HepG2 (cell line): Measurements from ENCODE around the gene EXOC7. TPM values are rescaled to one million over a fixed set of nuclear protein-coding genes. Genes with fewer than 3 reads are reported as not detected.
A peak's percentile ranks its signal among the peaks of the same experiment; 100 is the strongest.

Experiments used
- AGO1 ChIP-seq: fragments of 200-400 bp; formaldehyde crosslinking; IDR thresholded peaks from 2 replicates; pipeline ENCODE4 v1.6.1; 2017; ENCODE audit warnings: mild to moderate bottlenecking, low read depth, low read length, moderate library complexity; ENCODE audit not compliant: poor library complexity, severe bottlenecking
- ARNTL ChIP-seq: sonication (generic); formaldehyde crosslinking; IDR thresholded peaks from 2 replicates; pipeline ENCODE4 v1.4.0; 2020; ENCODE audit warnings: mild to moderate bottlenecking, missing genetic modification reagents
- CBX5 ChIP-seq: sonication (generic); formaldehyde crosslinking; IDR thresholded peaks from 2 replicates; pipeline ENCODE4 v1.4.0; 2020; ENCODE audit warnings: missing genetic modification reagents, borderline replicate concordance
- ELF4 ChIP-seq: sonication (generic); formaldehyde crosslinking; IDR thresholded peaks from 2 replicates; pipeline ENCODE4 v1.5.0; 2020; ENCODE audit warnings: missing genetic modification reagents, mild to moderate bottlenecking, moderate library complexity, borderline replicate concordance
- FLYWCH1 ChIP-seq: sonication (generic); formaldehyde crosslinking; IDR thresholded peaks from 2 replicates; pipeline ENCODE4 v1.8.1; 2023; ENCODE audit warnings: mild to moderate bottlenecking, missing genetic modification reagents
- MEIS1 ChIP-seq: sonication (generic); formaldehyde crosslinking; IDR thresholded peaks from 2 replicates; pipeline ENCODE4 v1.9.0; 2021; ENCODE audit warnings: mild to moderate bottlenecking, missing genetic modification reagents, moderate library complexity, borderline replicate concordance
- ONECUT2 ChIP-seq: sonication (generic); formaldehyde crosslinking; IDR thresholded peaks from 2 replicates; pipeline ENCODE4 v1.4.0; 2020; ENCODE audit warnings: missing genetic modification reagents
- PLRG1 ChIP-seq: fragments of 450-650 bp; conservative IDR thresholded peaks from 2 replicates; pipeline ENCODE4 v1.6.1; 2016
- PRDM10 ChIP-seq: sonication (generic); formaldehyde crosslinking; IDR thresholded peaks from 2 replicates; pipeline ENCODE4 v1.4.0; 2020; ENCODE audit warnings: low read depth, missing genetic modification reagents
- U2AF1 ChIP-seq: fragments of 200-400 bp; formaldehyde crosslinking; optimal IDR thresholded peaks from 2 replicates; pipeline ENCODE3; 2017; ENCODE audit warnings: mild to moderate bottlenecking, low read depth, low read length
- ZFYVE20 ChIP-seq: sonication (generic); formaldehyde crosslinking; IDR thresholded peaks from 2 replicates; pipeline ENCODE4 v1.8.0; 2023; ENCODE audit warnings: low read depth, mild to moderate bottlenecking, moderate library complexity, missing genetic modification reagents, borderline replicate concordance
- ZKSCAN8 ChIP-seq: IDR thresholded peaks from 2 replicates; pipeline ENCODE4 v1.6.1; 2016; ENCODE audit warnings: borderline replicate concordance, missing genetic modification reagents, missing compliant biosample characterization
- ZNF12 ChIP-seq: sonication (generic); formaldehyde crosslinking; IDR thresholded peaks from 2 replicates; pipeline ENCODE4 v1.5.0; 2020; ENCODE audit warnings: missing genetic modification reagents
- ZNF331 ChIP-seq: sonication (generic); formaldehyde crosslinking; IDR thresholded peaks from 2 replicates; pipeline ENCODE4 v1.4.0; 2020; ENCODE audit warnings: missing genetic modification reagents
- ZNF841 ChIP-seq: sonication (generic); formaldehyde crosslinking; IDR thresholded peaks from 2 replicates; pipeline ENCODE4 v1.8.1; 2023; ENCODE audit warnings: missing genetic modification reagents, borderline replicate concordance
- polyA plus RNA-seq, 8 experiments: library from polyadenylated mRNA; depleted of rRNA in 3 of 8; stranded (reverse) in 7 of 8; unstranded in 1 of 8; fragments of >200 nt; fragmentation: Illumina TruSeq in 4 of 8; extraction: Trizol in 4 of 8; gene quantifications; 2 replicates each; pipeline versions ENCODE4 v1.2.1 to v1.2.3, GENCODE V29; 2011 to 2016; ENCODE audit warnings: low read depth in 4 of 8, missing spikeins in 1 of 8, mixed read lengths in 1 of 8; ENCODE audit not compliant: insufficient read depth in 1 of 8
- total RNA-seq, 5 experiments: library from RNA; depleted of rRNA; stranded (reverse); fragments of >200 nt; fragmentation: Illumina TruSeq; extraction: Trizol; gene quantifications; 2 replicates each; pipeline ENCODE4 v1.2.3, GENCODE V29; 2016; ENCODE audit warnings: low read depth in 1 of 5
- TF ChIP-seq, protein P1 (sequence below): sonication (generic); formaldehyde crosslinking; IDR thresholded peaks from 2 replicates; pipeline ENCODE4 v1.4.0; 2020; ENCODE audit warnings: mild to moderate bottlenecking, missing genetic modification reagents, borderline replicate concordance
- TF ChIP-seq, protein P2 (sequence below): sonication (generic); formaldehyde crosslinking; IDR thresholded peaks from 2 replicates; pipeline ENCODE4 v1.8.1; 2023; ENCODE audit warnings: mild to moderate bottlenecking, moderate library complexity, missing genetic modification reagents

Gene EXOC7
- total and polyA plus RNA-seq, 2 of the 13 experiments (the other 11 are each of a cell fraction or from before 2014, with no cell fraction given) = 86.9 to 116 TPM

DNA sequence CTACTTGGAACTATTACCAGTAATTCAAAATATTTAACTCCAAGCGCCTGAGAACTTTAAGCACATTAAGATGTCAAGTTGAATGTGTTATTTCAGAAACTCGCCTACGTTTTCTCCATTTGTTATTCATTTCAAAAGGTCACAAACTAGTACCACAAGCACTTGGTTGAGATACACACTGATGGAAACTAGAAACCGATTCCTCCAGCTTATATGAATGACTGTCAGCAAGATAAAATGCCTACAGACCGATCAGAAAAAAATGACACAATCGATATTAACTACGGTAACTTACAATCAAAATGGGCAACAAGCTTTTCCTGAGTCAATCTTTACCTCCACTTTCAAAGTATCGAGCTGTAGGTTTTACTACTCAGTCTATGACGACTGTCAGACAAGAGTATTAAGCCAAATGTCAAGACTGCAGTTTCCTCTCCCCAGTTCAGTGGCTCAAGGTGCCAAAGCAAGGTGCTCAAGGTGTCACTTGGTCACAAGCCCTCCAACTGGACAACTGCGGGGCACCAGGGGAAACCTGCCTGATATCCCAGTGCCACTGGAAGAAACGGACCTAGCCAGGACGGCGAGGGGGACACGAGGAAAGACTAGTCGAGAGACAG lies 31.9 kb downstream of the EXOC7 start (continued):
- TF ChIP-seq, protein P1, sequence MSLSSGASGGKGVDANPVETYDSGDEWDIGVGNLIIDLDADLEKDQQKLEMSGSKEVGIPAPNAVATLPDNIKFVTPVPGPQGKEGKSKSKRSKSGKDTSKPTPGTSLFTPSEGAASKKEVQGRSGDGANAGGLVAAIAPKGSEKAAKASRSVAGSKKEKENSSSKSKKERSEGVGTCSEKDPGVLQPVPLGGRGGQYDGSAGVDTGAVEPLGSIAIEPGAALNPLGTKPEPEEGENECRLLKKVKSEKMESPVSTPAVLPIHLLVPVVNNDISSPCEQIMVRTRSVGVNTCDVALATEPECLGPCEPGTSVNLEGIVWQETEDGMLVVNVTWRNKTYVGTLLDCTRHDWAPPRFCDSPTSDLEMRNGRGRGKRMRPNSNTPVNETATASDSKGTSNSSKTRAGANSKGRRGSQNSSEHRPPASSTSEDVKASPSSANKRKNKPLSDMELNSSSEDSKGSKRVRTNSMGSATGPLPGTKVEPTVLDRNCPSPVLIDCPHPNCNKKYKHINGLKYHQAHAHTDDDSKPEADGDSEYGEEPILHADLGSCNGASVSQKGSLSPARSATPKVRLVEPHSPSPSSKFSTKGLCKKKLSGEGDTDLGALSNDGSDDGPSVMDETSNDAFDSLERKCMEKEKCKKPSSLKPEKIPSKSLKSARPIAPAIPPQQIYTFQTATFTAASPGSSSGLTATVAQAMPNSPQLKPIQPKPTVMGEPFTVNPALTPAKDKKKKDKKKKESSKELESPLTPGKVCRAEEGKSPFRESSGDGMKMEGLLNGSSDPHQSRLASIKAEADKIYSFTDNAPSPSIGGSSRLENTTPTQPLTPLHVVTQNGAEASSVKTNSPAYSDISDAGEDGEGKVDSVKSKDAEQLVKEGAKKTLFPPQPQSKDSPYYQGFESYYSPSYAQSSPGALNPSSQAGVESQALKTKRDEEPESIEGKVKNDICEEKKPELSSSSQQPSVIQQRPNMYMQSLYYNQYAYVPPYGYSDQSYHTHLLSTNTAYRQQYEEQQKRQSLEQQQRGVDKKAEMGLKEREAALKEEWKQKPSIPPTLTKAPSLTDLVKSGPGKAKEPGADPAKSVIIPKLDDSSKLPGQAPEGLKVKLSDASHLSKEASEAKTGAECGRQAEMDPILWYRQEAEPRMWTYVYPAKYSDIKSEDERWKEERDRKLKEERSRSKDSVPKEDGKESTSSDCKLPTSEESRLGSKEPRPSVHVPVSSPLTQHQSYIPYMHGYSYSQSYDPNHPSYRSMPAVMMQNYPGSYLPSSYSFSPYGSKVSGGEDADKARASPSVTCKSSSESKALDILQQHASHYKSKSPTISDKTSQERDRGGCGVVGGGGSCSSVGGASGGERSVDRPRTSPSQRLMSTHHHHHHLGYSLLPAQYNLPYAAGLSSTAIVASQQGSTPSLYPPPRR (CRISPR knock-in tag) = no peak
- 0 out of 2 replicates have a peak, but pooled peaks have one; percentile 23 for TF ChIP-seq FLYWCH1 (CRISPR knock-in tag)
- TF ChIP-seq, protein P2, sequence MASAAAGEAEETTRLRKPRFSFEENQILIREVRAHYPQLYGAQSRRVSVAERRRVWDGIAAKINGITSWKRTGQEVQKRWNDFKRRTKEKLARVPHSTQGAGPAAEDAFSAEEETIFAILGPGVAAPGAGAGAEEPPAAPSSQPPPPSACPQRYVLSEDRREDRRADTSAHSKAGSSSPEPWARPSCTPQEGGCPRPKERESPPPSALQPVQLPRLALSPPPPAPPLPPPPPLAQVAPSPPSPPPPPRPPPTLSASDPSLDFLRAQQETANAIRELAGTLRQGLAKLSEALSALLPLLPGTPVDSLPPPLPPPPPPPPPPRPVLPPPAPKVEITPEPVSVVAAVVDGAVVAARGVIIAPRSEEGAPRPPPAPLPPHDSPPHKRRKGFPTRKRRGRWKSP (CRISPR knock-in tag) = no peak
- peak; percentile 10; the same call in 1 of the 2 replicates for TF ChIP-seq ZKSCAN8 (CRISPR knock-in tag)
- TF ChIP-seq ZNF841 = no peak
- TF ChIP-seq ZNF12 (CRISPR knock-in tag) = no peak
- no peak; the same call in 1 of the 2 replicates for TF ChIP-seq MEIS1 (CRISPR knock-in tag)
- TF ChIP-seq PRDM10 (CRISPR knock-in tag) = no peak
- no peak for TF ChIP-seq AGO1
- no peak for TF ChIP-seq U2AF1
- TF ChIP-seq ARNTL = no peak
- TF ChIP-seq ZNF331 = no peak
- 0 out of 2 replicates have a peak, but pooled peaks have one; percentile 25 for TF ChIP-seq ELF4
- no peak for TF ChIP-seq ONECUT2 (CRISPR knock-in tag)
- no peak for TF ChIP-seq ZFYVE20 (CRISPR knock-in tag)
- TF ChIP-seq CBX5 (CRISPR knock-in tag) = 0 out of 2 replicates have a peak, but pooled peaks have one; percentile 10
- TF ChIP-seq PLRG1 = no peak
